ENCODE results near the gene PITPNC1. TPM values are rescaled to one million over a fixed set of nuclear protein-coding genes. Genes with fewer than 3 reads are reported as not detected.

PITPNC1 gene
- polyA plus RNA-seq, 1 donor from 2014 or later = 18.8 TPM

- H3F3A ChIP-seq (ENCODE audit: insufficient read depth, low read length, poor library complexity, severe bottlenecking) = no peaks in the 10 kb centered on the region
- H2AFZ ChIP-seq (ENCODE audit: low read depth, low read length) = no peak overlapping the region
- no peak overlapping the region for H3K27ac ChIP-seq (ENCODE audit: low read length)
- no peaks in the 10 kb centered on the region for H3K27me3 ChIP-seq (ENCODE audit: insufficient read depth, low read depth, low read length)
- H3K4me2 ChIP-seq (ENCODE audit: low read length) = no peak overlapping the region
- no peaks in the 10 kb centered on the region for H3K36me3 ChIP-seq (ENCODE audit: insufficient read depth, low read length)
- no peaks in the 10 kb centered on the region for H3K9me3 ChIP-seq (ENCODE audit: low read length)
- H3K9ac ChIP-seq (ENCODE audit: low read length) = no peak overlapping the region
- no peaks in the 10 kb centered on the region for H3K79me2 ChIP-seq (replicated peaks; ENCODE audit: insufficient read depth, low read length)
- TF ChIP-seq EZH2 (IDR thresholded peaks at IDR 0.05; ENCODE audit: borderline replicate concordance, insufficient read depth, low read length, poor library complexity, severe bottlenecking) (no peak), POLR2AphosphoS5 (IDR thresholded peaks at IDR 0.05) (no peak), MXI1 (conservative IDR thresholded peaks at IDR 0.05; ENCODE audit: poor library complexity, severe bottlenecking) (no peak), TAF1 (IDR thresholded peaks at IDR 0.05; ENCODE audit: low read depth) (no peak), EP300 (conservative IDR thresholded peaks at IDR 0.05; ENCODE audit: poor library complexity, severe bottlenecking) (no peak), SMC3 (conservative IDR thresholded peaks at IDR 0.05; ENCODE audit: poor library complexity) (no peak), RAD21 (conservative IDR thresholded peaks at IDR 0.05) (no peak)
- TF ChIP-seq, protein P1, sequence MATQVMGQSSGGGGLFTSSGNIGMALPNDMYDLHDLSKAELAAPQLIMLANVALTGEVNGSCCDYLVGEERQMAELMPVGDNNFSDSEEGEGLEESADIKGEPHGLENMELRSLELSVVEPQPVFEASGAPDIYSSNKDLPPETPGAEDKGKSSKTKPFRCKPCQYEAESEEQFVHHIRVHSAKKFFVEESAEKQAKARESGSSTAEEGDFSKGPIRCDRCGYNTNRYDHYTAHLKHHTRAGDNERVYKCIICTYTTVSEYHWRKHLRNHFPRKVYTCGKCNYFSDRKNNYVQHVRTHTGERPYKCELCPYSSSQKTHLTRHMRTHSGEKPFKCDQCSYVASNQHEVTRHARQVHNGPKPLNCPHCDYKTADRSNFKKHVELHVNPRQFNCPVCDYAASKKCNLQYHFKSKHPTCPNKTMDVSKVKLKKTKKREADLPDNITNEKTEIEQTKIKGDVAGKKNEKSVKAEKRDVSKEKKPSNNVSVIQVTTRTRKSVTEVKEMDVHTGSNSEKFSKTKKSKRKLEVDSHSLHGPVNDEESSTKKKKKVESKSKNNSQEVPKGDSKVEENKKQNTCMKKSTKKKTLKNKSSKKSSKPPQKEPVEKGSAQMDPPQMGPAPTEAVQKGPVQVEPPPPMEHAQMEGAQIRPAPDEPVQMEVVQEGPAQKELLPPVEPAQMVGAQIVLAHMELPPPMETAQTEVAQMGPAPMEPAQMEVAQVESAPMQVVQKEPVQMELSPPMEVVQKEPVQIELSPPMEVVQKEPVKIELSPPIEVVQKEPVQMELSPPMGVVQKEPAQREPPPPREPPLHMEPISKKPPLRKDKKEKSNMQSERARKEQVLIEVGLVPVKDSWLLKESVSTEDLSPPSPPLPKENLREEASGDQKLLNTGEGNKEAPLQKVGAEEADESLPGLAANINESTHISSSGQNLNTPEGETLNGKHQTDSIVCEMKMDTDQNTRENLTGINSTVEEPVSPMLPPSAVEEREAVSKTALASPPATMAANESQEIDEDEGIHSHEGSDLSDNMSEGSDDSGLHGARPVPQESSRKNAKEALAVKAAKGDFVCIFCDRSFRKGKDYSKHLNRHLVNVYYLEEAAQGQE (IDR thresholded peaks at IDR 0.05; ENCODE audit: borderline replicate concordance) = no peak
- TF ChIP-seq, protein P2, sequence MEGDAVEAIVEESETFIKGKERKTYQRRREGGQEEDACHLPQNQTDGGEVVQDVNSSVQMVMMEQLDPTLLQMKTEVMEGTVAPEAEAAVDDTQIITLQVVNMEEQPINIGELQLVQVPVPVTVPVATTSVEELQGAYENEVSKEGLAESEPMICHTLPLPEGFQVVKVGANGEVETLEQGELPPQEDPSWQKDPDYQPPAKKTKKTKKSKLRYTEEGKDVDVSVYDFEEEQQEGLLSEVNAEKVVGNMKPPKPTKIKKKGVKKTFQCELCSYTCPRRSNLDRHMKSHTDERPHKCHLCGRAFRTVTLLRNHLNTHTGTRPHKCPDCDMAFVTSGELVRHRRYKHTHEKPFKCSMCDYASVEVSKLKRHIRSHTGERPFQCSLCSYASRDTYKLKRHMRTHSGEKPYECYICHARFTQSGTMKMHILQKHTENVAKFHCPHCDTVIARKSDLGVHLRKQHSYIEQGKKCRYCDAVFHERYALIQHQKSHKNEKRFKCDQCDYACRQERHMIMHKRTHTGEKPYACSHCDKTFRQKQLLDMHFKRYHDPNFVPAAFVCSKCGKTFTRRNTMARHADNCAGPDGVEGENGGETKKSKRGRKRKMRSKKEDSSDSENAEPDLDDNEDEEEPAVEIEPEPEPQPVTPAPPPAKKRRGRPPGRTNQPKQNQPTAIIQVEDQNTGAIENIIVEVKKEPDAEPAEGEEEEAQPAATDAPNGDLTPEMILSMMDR (IDR thresholded peaks at IDR 0.05; ENCODE audit: poor library complexity, severe bottlenecking) = no peak
- no peaks in the 10 kb centered on the region for H3K9me2 ChIP-seq (ENCODE audit: insufficient read depth, low read length)
- no peak overlapping the region for H3K4me3 ChIP-seq (ENCODE audit: low read length)
- no peaks in the 10 kb centered on the region for H4K20me1 ChIP-seq (ENCODE audit: insufficient read depth)
Observed at GRCh38 chr17:67503184-67503583, 126.1 kb downstream of the PITPNC1 start.

DNA sequence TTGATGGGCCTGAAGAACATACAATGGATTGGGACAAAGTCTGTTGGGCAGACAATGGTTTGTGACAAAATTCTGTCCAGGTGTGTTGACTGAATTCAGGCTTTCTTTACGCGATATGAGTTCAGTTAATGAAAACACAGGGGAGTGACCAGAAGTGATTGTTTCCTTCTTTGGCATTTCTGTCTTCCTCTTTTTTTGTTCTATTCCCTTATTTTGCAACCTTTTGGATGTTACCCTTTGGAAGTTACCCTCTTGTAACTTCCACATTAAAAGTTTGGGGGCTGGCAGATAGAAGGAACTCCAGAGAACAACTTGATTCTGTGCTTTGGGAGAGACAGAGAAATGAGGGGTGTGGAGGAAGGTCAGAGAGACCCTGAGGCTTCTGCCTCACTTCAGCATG lies 126.7 kb downstream of the PITPNC1 start:
- Histone ChIP-seq H2AFZ (ENCODE audit: low read depth, low read length) (no peak overlapping the region), H3K27me3 (ENCODE audit: insufficient read depth, low read depth, low read length) (no peaks in the 10 kb centered on the region), H3K9me2 (ENCODE audit: insufficient read depth, low read length) (no peaks in the 10 kb centered on the region), H3K79me2 (replicated peaks; ENCODE audit: insufficient read depth, low read length) (no peaks in the 10 kb centered on the region), H3F3A (ENCODE audit: insufficient read depth, low read length, poor library complexity, severe bottlenecking) (no peaks in the 10 kb centered on the region), H3K4me2 (ENCODE audit: low read length) (no peak overlapping the region), H3K27ac (ENCODE audit: low read length) (no peak overlapping the region), H3K36me3 (ENCODE audit: insufficient read depth, low read length) (no peaks in the 10 kb centered on the region), H4K20me1 (ENCODE audit: insufficient read depth) (no peaks in the 10 kb centered on the region), H3K9ac (ENCODE audit: low read length) (no peak overlapping the region), H3K9me3 (ENCODE audit: low read length) (no peaks in the 10 kb centered on the region), H3K4me3 (ENCODE audit: low read length) (no peak overlapping the region)
- TF ChIP-seq, protein P1 (IDR thresholded peaks at IDR 0.05; ENCODE audit: borderline replicate concordance) = no peak
- TF ChIP-seq SMC3 (conservative IDR thresholded peaks at IDR 0.05; ENCODE audit: poor library complexity) (no peak), RAD21 (conservative IDR thresholded peaks at IDR 0.05) (no peak), EZH2 (IDR thresholded peaks at IDR 0.05; ENCODE audit: borderline replicate concordance, insufficient read depth, low read length, poor library complexity, severe bottlenecking) (no peak), MXI1 (conservative IDR thresholded peaks at IDR 0.05; ENCODE audit: poor library complexity, severe bottlenecking) (no peak), POLR2AphosphoS5 (IDR thresholded peaks at IDR 0.05) (no peak), EP300 (conservative IDR thresholded peaks at IDR 0.05; ENCODE audit: poor library complexity, severe bottlenecking) (no peak), TAF1 (IDR thresholded peaks at IDR 0.05; ENCODE audit: low read depth) (no peak)
- TF ChIP-seq, protein P2 (IDR thresholded peaks at IDR 0.05; ENCODE audit: poor library complexity, severe bottlenecking) = no peak

Measured in neural cell (in vitro differentiated cells).